HepG2 (cell line): ENCODE measurements around the gene EEFSEC. TPM values are rescaled to one million over a fixed set of nuclear protein-coding genes. Genes with fewer than 3 reads are reported as not detected.

Source experiments
- ATAC-seq: fragments of 200-7000 bp; cut with Tn5 transposase; 3 replicates; pipeline ENCODE4 v1.9.1; 2020; ENCODE audit warnings: mild to moderate bottlenecking, moderate library complexity
- BruUV-seq: library from RNA; stranded (reverse); fragments of 400-500 nt; replicated peaks from 2 replicates; lab custom pipeline; 2021; lab: Mats Ljungman, UMichigan
- CTCF ChIA-PET: fragments of 300-600 bp; formaldehyde crosslinking; extraction: SDS; loops from one replicate; lab custom pipeline; 2021; ENCODE audit warnings: low total read pairs, inconsistent platforms, low intra/inter-chr PET ratio; lab: Yijun Ruan, JAX
- POLR2A ChIA-PET: fragments of 350-600 bp; sonication (Branson Sonifier 250); formaldehyde crosslinking; loops from one replicate; lab custom pipeline; 2020; ENCODE audit warnings: antibody characterized with exemption, inconsistent platforms; lab: Yijun Ruan, JAX
- DNase-seq: peaks from one replicate; pipeline ENCODE4 v3.0.0-alpha.2; 2015; ENCODE audit warnings: low spot score
- FAIRE-seq: peaks from 3 replicates; lab custom pipeline; 2011; peaks lifted over from hg19 to GRCh38; lab: Jason Lieb, UNC
- H2AFZ ChIP-seq: one replicate; pipeline ENCODE4 v1.6.1; 2011; ENCODE audit warnings: low read length, inconsistent platforms
- H3K27ac ChIP-seq: fragments of 300-600 bp; 3 replicates; pipeline ENCODE4 v1.8.0; 2011; ENCODE audit warnings: mixed run types, mild to moderate bottlenecking, mixed read lengths, low read length, inconsistent platforms; ENCODE audit not compliant: insufficient read depth; ENCODE audit errors: extremely low read length
- H3K27me3 ChIP-seq, 2 experiments: fragments of 200-600 bp in 1 of 2; 2 replicates in 1 of 2; 3 replicates in 1 of 2; pipeline versions ENCODE4 v1.6.0 to v1.8.0; 2011; ENCODE audit warnings: low read length in 2 of 2, mild to moderate bottlenecking in 2 of 2, moderate library complexity in 2 of 2, inconsistent platforms in 1 of 2; ENCODE audit not compliant: insufficient read depth in 2 of 2, control insufficient read depth in 1 of 2
- H3K36me3 ChIP-seq, 2 experiments: fragments of 200-600 bp in 1 of 2; replicated peaks in 1 of 2; 2 replicates in 1 of 2; 3 replicates in 1 of 2; pipeline versions ENCODE4 v1.5.1 to v1.8.0; 2011; ENCODE audit warnings: low read length in 2 of 2, inconsistent platforms in 1 of 2; ENCODE audit not compliant: insufficient read depth in 2 of 2, control insufficient read depth in 1 of 2
- H3K4me1 ChIP-seq: 2 replicates; pipeline ENCODE4 v1.5.1; 2012; ENCODE audit warnings: low read length, inconsistent platforms; ENCODE audit not compliant: insufficient read depth
- H3K4me2 ChIP-seq: 2 replicates; pipeline ENCODE4 v1.6.0; 2011; ENCODE audit warnings: low read depth, low read length, inconsistent platforms
- H3K4me3 ChIP-seq, 3 experiments: fragments of 200-600 bp in 1 of 3; sonication (generic), shearing (Covaris generic) in 1 of 3; replicated peaks in 1 of 3; 2 replicates each; pipeline ENCODE4 v1.5.1; 2011 to 2016; ENCODE audit warnings: low read length in 3 of 3, inconsistent platforms in 2 of 3, low read depth in 2 of 3, mild to moderate bottlenecking in 2 of 3, control low read depth in 1 of 3, mixed read lengths in 1 of 3; ENCODE audit not compliant: insufficient read depth in 1 of 3
- H3K79me2 ChIP-seq: one replicate; pipeline ENCODE4 v1.6.1; 2011; ENCODE audit warnings: low read length, inconsistent platforms; ENCODE audit not compliant: insufficient read depth
- H3K9ac ChIP-seq: 2 replicates; pipeline ENCODE4 v1.6.0; 2011; ENCODE audit warnings: mild to moderate bottlenecking, low read depth, low read length, inconsistent platforms; ENCODE audit not compliant: insufficient read depth
- H3K9me3 ChIP-seq: 2 replicates; pipeline ENCODE4 v1.5.1; 2012; ENCODE audit warnings: mild to moderate bottlenecking, low read length
- H4K20me1 ChIP-seq: 2 replicates; pipeline ENCODE4 v1.6.0; 2011; ENCODE audit warnings: inconsistent platforms, mild to moderate bottlenecking, low read length, moderate library complexity; ENCODE audit not compliant: insufficient read depth
- MEF2D ChIP-seq: sonication (generic); formaldehyde crosslinking; IDR thresholded peaks from 2 replicates; pipeline ENCODE4 v1.5.1; 2020; ENCODE audit warnings: mild to moderate bottlenecking, missing genetic modification reagents
- POGZ ChIP-seq: sonication (generic); formaldehyde crosslinking; IDR thresholded peaks from 2 replicates; pipeline ENCODE4 v1.4.0; 2020; ENCODE audit warnings: mild to moderate bottlenecking, missing genetic modification reagents
- SP2 ChIP-seq: sonication (generic); formaldehyde crosslinking; IDR thresholded peaks from 2 replicates; pipeline ENCODE4 v1.5.1; 2020; ENCODE audit warnings: mild to moderate bottlenecking, missing genetic modification reagents
- ZNF678 ChIP-seq: sonication (generic); formaldehyde crosslinking; IDR thresholded peaks from 2 replicates; pipeline ENCODE4 v1.4.0; 2020; ENCODE audit warnings: mild to moderate bottlenecking, missing genetic modification reagents
- ZNF83 ChIP-seq: sonication (generic); formaldehyde crosslinking; IDR thresholded peaks from 2 replicates; pipeline ENCODE4 v1.4.0; 2020; ENCODE audit warnings: missing genetic modification reagents, mild to moderate bottlenecking, borderline replicate concordance
- WGBS: methylation state at CpG from one replicate; pipeline ENCODE4 v1.1.6; 2017; ENCODE audit warnings: low lambda C conversion rate; 5-methylcytosine and 5-hydroxymethylcytosine counted together
- in situ Hi-C: cut with HindIII; loops from 2 replicates; pipeline ENCODE4 v1.10.0; 2017; ENCODE audit warnings: low pct_unique_long_range_greater_than_20kb; ENCODE audit not compliant: extremely low pct_ligation_motif_present
- intact Hi-C: fragments of 100-400 bp; cut with micrococcal nuclease; formaldehyde crosslinking; loops from one replicate; pipeline ENCODE4 v1.10.0; 2022; ENCODE audit not compliant: unreplicated experiment
- polyA plus RNA-seq, 8 experiments: library from polyadenylated mRNA; depleted of rRNA in 3 of 8; stranded (reverse) in 7 of 8; unstranded in 1 of 8; fragments of >200 nt; fragmentation: Illumina TruSeq in 4 of 8; extraction: Trizol in 4 of 8; gene quantifications; 2 replicates each; pipeline versions ENCODE4 v1.2.1 to v1.2.3, GENCODE V29; 2011 to 2016; ENCODE audit warnings: low read depth in 4 of 8, missing spikeins in 1 of 8, mixed read lengths in 1 of 8; ENCODE audit not compliant: insufficient read depth in 1 of 8
- total RNA-seq, 5 experiments: library from RNA; depleted of rRNA; stranded (reverse); fragments of >200 nt; fragmentation: Illumina TruSeq; extraction: Trizol; gene quantifications; 2 replicates each; pipeline ENCODE4 v1.2.3, GENCODE V29; 2016; ENCODE audit warnings: low read depth in 1 of 5
- TF ChIP-seq, protein P1 (sequence below): sonication (generic); formaldehyde crosslinking; IDR thresholded peaks from 2 replicates; pipeline ENCODE4 v1.5.0; 2020; ENCODE audit warnings: mild to moderate bottlenecking, missing genetic modification reagents
- TF ChIP-seq, protein P2 (sequence below): fragments of 450-650 bp; IDR thresholded peaks from 2 replicates; pipeline ENCODE4 v1.6.1; 2016
- TF ChIP-seq, protein P3 (sequence below): sonication (generic); formaldehyde crosslinking; IDR thresholded peaks from 2 replicates; pipeline ENCODE4 v1.9.0; 2022; ENCODE audit warnings: low read depth, missing genetic modification reagents

The EEFSEC gene
- total and polyA plus RNA-seq, 2 of the 13 experiments (the other 11 are each of a cell fraction or from before 2014, with no cell fraction given) = 6.4 to 24.2 TPM

- no peak for TF ChIP-seq ZNF83
- no peak for TF ChIP-seq POGZ
- TF ChIP-seq, protein P1, sequence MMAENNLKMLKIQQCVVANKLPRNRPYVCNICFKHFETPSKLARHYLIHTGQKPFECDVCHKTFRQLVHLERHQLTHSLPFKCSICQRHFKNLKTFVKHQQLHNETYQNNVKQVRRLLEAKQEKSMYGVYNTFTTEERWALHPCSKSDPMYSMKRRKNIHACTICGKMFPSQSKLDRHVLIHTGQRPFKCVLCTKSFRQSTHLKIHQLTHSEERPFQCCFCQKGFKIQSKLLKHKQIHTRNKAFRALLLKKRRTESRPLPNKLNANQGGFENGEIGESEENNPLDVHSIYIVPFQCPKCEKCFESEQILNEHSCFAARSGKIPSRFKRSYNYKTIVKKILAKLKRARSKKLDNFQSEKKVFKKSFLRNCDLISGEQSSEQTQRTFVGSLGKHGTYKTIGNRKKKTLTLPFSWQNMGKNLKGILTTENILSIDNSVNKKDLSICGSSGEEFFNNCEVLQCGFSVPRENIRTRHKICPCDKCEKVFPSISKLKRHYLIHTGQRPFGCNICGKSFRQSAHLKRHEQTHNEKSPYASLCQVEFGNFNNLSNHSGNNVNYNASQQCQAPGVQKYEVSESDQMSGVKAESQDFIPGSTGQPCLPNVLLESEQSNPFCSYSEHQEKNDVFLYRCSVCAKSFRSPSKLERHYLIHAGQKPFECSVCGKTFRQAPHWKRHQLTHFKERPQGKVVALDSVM = no peak
Measured at GRCh38 chr3:128281461-128282367, 128.4 kb downstream of the EEFSEC start (continued).

- no peak for ATAC-seq
- no peaks in the 10 kb centered on the region for H3K79me2 ChIP-seq
- in situ Hi-C loops (no loop called here), intact Hi-C loops (no loop called here)
- no peak overlapping the region for H2AFZ ChIP-seq
- FAIRE-seq = no peak
- H3K4me2 ChIP-seq = no peak overlapping the region
- ChIA-PET CTCF (no interaction called here), POLR2A (no interaction called here)
- H3K27me3 ChIP-seq = no peaks in the 10 kb centered on the region
- H3K36me3 ChIP-seq = peaks cover 7 to 14% of the 10 kb centered on the region in 2 experiments
- H3K4me1 ChIP-seq = peaks cover 8% of the 10 kb centered on the region; the same call in 1 of the 2 replicates
- no TSS peak for BruUV-seq
- no peak overlapping the region for H3K27ac ChIP-seq
- H3K4me3 ChIP-seq = no peak overlapping the region
- DNase-seq = no peak
- no peaks in the 10 kb centered on the region for H4K20me1 ChIP-seq
- H3K9me3 ChIP-seq = no peaks in the 10 kb centered on the region
- no peak overlapping the region for H3K9ac ChIP-seq
- 89% methylated on average over 15 of the region's 16 CpGs for WGBS
- TF ChIP-seq, protein P2, sequence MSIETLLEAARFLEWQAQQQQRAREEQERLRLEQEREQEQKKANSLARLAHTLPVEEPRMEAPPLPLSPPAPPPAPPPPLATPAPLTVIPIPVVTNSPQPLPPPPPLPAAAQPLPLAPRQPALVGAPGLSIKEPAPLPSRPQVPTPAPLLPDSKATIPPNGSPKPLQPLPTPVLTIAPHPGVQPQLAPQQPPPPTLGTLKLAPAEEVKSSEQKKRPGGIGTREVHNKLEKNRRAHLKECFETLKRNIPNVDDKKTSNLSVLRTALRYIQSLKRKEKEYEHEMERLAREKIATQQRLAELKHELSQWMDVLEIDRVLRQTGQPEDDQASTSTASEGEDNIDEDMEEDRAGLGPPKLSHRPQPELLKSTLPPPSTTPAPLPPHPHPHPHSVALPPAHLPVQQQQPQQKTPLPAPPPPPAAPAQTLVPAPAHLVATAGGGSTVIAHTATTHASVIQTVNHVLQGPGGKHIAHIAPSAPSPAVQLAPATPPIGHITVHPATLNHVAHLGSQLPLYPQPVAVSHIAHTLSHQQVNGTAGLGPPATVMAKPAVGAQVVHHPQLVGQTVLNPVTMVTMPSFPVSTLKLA = peak; percentile 18; the same call in 1 of the 2 replicates
- TF ChIP-seq, protein P3, sequence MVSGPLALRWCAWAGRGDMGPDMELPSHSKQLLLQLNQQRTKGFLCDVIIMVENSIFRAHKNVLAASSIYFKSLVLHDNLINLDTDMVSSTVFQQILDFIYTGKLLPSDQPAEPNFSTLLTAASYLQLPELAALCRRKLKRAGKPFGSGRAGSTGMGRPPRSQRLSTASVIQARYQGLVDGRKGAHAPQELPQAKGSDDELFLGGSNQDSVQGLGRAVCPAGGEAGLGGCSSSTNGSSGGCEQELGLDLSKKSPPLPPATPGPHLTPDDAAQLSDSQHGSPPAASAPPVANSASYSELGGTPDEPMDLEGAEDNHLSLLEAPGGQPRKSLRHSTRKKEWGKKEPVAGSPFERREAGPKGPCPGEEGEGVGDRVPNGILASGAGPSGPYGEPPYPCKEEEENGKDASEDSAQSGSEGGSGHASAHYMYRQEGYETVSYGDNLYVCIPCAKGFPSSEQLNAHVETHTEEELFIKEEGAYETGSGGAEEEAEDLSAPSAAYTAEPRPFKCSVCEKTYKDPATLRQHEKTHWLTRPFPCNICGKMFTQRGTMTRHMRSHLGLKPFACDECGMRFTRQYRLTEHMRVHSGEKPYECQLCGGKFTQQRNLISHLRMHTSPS (CRISPR knock-in tag) = no peak
- TF ChIP-seq MEF2D = no peak
- no peak for TF ChIP-seq SP2 (CRISPR knock-in tag)
- TF ChIP-seq ZNF678 = no peak
Measured at GRCh38 chr3:128282380-128283196, 129.3 kb downstream of the EEFSEC start.
